HG02973 (cell line): Measurements from ENCODE around the gene PARVA.

ENCODE experiments used
- ATAC-seq: cut with Tn5 transposase; IDR thresholded peaks from one replicate; pipeline ENCODE4 v1.9.1; 2021; ENCODE audit warnings: moderate library complexity; ENCODE audit not compliant: unreplicated experiment

The PARVA gene

GRCh38 chr11:12455938-12456337, 78.6 kb downstream of the PARVA start:
- ATAC-seq, result no peak

- ATAC-seq, result no peak
Observed at GRCh38 chr11:12456651-12457579, 79.5 kb downstream of the PARVA start.

GRCh38 chr11:12458042-12458441, 80.7 kb downstream of the PARVA start:
- ATAC-seq, result no peak

GRCh38 chr11:12459374-12459773, 82.0 kb downstream of the PARVA start:
- no peak for ATAC-seq

- ATAC-seq, result no peak
Observed at GRCh38 chr11:12459865-12460444, 82.6 kb downstream of the PARVA start.

GRCh38 chr11:12460466-12460865, 83.1 kb downstream of the PARVA start:
- no peak for ATAC-seq

- no peak for ATAC-seq
Observed at GRCh38 chr11:12461516-12461915, 84.1 kb downstream of the PARVA start.

- no peak for ATAC-seq
Observed at GRCh38 chr11:12464303-12464702, 86.9 kb downstream of the PARVA start.

GRCh38 chr11:12465332-12465731, 88.0 kb downstream of the PARVA start:
- no peak for ATAC-seq

GRCh38 chr11:12467610-12468009, 90.2 kb downstream of the PARVA start:
- ATAC-seq, result no peak

- no peak for ATAC-seq
Observed at GRCh38 chr11:12469451-12469850, 92.1 kb downstream of the PARVA start.

- no peak for ATAC-seq
Observed at GRCh38 chr11:12470236-12470635, 92.9 kb downstream of the PARVA start.

- no peak for ATAC-seq
Observed at GRCh38 chr11:12472401-12473005, 95.1 kb downstream of the PARVA start.

- no peak for ATAC-seq
Observed at GRCh38 chr11:12473381-12473780, 96.0 kb downstream of the PARVA start.

GRCh38 chr11:12474871-12475270, 97.5 kb downstream of the PARVA start:
- no peak for ATAC-seq

GRCh38 chr11:12478743-12479142, 101.4 kb downstream of the PARVA start:
- no peak for ATAC-seq

- ATAC-seq, result no peak
Observed at GRCh38 chr11:12480401-12480800, 103.0 kb downstream of the PARVA start.

- no peak for ATAC-seq
Observed at GRCh38 chr11:12482839-12483238, 105.5 kb downstream of the PARVA start.

GRCh38 chr11:12483604-12484003, 106.2 kb downstream of the PARVA start:
- no peak for ATAC-seq

- no peak for ATAC-seq
Observed at GRCh38 chr11:12485328-12485727, 108.0 kb downstream of the PARVA start.

- ATAC-seq, result no peak
Observed at GRCh38 chr11:12489246-12489772, 111.9 kb downstream of the PARVA start.

- ATAC-seq, result no peak
Observed at GRCh38 chr11:12494699-12495098, 117.3 kb downstream of the PARVA start.
